Esophagus muscularis mucosa (tissue), 3 donors: ENCODE data around the gene PRKAG2.

Experiments used
- POLR2A ChIP-seq: fragments of 450-650 bp; IDR thresholded peaks from one replicate; pipeline ENCODE4 v1.6.1; 2017; ENCODE audit warnings: antibody characterized with exemption, moderate library complexity, mild to moderate bottlenecking, low read depth
- POLR2AphosphoS5 ChIP-seq, 2 donors: sonication (generic); formaldehyde crosslinking; IDR thresholded peaks; one replicate each; pipeline ENCODE4 v1.6.1; 2017; ENCODE audit warnings: antibody characterized with exemption in 2 of 2
- TF ChIP-seq, protein P1 (sequence below), 3 experiments: fragments of 200-600 bp in 2 of 3; fragments of 450-650 bp in 1 of 3; sonication (generic) in 2 of 3; IDR thresholded peaks; one replicate each; pipeline ENCODE4 v1.5.1; 2017 to 2019; ENCODE audit warnings: antibody characterized with exemption in 3 of 3, mild to moderate bottlenecking in 2 of 3, moderate library complexity in 1 of 3

DNA sequence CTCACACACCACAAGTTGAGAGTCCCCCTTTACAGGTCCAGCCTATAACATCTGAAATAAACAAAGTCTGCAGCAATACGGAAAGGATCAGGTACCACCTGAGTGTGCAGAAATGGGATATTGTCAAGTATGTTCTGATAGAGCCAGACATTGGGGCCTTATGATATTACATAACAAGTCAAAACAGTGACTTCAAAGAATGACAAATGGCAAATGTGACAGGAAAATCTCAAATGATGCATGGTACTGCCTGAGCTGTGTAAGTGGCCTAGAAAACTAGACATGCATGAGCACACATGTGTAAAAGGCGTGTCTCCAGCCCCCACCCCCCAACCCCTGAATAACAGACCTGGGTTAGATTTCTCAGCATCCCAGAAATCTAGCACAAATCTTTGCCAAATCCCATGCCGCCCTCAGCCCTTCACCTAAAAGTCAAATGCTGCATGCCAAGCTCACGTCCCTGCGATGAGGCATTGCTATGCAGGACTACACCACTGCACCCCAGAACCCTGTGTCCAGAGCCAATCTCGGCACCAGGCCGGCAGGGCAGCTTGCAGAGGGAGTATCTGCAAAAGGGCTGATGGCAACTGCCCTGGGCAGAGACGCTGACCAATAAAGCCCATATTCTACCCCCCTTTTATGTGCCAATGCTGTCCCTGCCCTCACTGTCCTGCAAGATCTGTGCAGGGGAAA, 58.8 kb downstream of the PRKAG2 start:
- TF ChIP-seq, protein P1, sequence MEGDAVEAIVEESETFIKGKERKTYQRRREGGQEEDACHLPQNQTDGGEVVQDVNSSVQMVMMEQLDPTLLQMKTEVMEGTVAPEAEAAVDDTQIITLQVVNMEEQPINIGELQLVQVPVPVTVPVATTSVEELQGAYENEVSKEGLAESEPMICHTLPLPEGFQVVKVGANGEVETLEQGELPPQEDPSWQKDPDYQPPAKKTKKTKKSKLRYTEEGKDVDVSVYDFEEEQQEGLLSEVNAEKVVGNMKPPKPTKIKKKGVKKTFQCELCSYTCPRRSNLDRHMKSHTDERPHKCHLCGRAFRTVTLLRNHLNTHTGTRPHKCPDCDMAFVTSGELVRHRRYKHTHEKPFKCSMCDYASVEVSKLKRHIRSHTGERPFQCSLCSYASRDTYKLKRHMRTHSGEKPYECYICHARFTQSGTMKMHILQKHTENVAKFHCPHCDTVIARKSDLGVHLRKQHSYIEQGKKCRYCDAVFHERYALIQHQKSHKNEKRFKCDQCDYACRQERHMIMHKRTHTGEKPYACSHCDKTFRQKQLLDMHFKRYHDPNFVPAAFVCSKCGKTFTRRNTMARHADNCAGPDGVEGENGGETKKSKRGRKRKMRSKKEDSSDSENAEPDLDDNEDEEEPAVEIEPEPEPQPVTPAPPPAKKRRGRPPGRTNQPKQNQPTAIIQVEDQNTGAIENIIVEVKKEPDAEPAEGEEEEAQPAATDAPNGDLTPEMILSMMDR (IDR thresholded peaks at IDR 0.05) = no peak
- TF ChIP-seq POLR2A (no peak), POLR2AphosphoS5 (IDR thresholded peaks at IDR 0.05) (no peak)
